ENCODE data around the gene LSM14B.

The LSM14B gene

GRCh38 chr20:62165762-62166399 is 43.6 kb downstream of the LSM14B start:
- no peak for DNase-seq

- no peak for DNase-seq
These were observed 45.2 kb downstream of the LSM14B start for GRCh38 chr20:62167474-62167873.

- DNase-seq = no peak
These were observed 45.8 kb downstream of the LSM14B start for GRCh38 chr20:62168061-62168460.

- DNase-seq = no peak
These were observed 46.7 kb downstream of the LSM14B start for GRCh38 chr20:62168890-62169435.

GRCh38 chr20:62170536-62170935 is 48.3 kb downstream of the LSM14B start:
- no peak for DNase-seq

- no peak for DNase-seq
These were observed 49.0 kb downstream of the LSM14B start for GRCh38 chr20:62171245-62171644.

GRCh38 chr20:62172666-62173065 is 50.4 kb downstream of the LSM14B start:
- no peak for DNase-seq

GRCh38 chr20:62174021-62174804 is 51.9 kb downstream of the LSM14B start:
- DNase-seq = no peak

- no peak for DNase-seq
These were observed 52.8 kb downstream of the LSM14B start for GRCh38 chr20:62174870-62175624.

- DNase-seq = no peak
These were observed 53.4 kb downstream of the LSM14B start for GRCh38 chr20:62175711-62176110.

GRCh38 chr20:62176866-62177265 is 54.6 kb downstream of the LSM14B start:
- DNase-seq = no peak

- no peak for DNase-seq
These were observed 55.0 kb downstream of the LSM14B start for GRCh38 chr20:62177307-62177706.

- DNase-seq = no peak
These were observed 56.3 kb downstream of the LSM14B start for GRCh38 chr20:62178316-62179161.

GRCh38 chr20:62179162-62179504 is 56.9 kb downstream of the LSM14B start:
- no peak for DNase-seq

GRCh38 chr20:62181808-62182207 is 59.5 kb downstream of the LSM14B start:
- no peak for DNase-seq

- DNase-seq = peak; percentile 83
These were observed 60.5 kb downstream of the LSM14B start, which contains the start of gene MTG2 for GRCh38 chr20:62182469-62183425. MTG2 (plus strand) TSS chr20:62183028; CDS start chr20:62193421, 10,393 bp downstream.

- no peak for DNase-seq
These were observed 61.3 kb downstream of the LSM14B start for GRCh38 chr20:62183426-62184142.

Measured in SIG-M5 (cell line).